Lower lobe of right lung (tissue), 2 donors: ENCODE data around the gene PRDX4. TPM values are rescaled to one million over a fixed set of nuclear protein-coding genes. Genes with fewer than 3 reads are reported as not detected.

Source experiments
- ATAC-seq, 2 donors: fragments of 200-7000 bp; cut with Tn5 transposase; one replicate each; pipeline ENCODE4 v1.9.1; 2020 to 2022; ENCODE audit warnings: mild to moderate bottlenecking in 2 of 2, moderate library complexity in 2 of 2
- DNase-seq: peaks from one replicate; pipeline ENCODE4 v3.0.0-alpha.2; 2020
- H3K27ac ChIP-seq: fragments of 200-600 bp; one replicate; pipeline ENCODE4 v1.8.0; 2022
- H3K27me3 ChIP-seq: fragments of 200-600 bp; one replicate; pipeline ENCODE4 v1.8.0; 2022; ENCODE audit warnings: low read depth
- H3K36me3 ChIP-seq: fragments of 200-600 bp; one replicate; pipeline ENCODE4 v1.8.0; 2022; ENCODE audit warnings: mild to moderate bottlenecking
- H3K4me1 ChIP-seq: fragments of 200-600 bp; one replicate; pipeline ENCODE4 v1.8.0; 2022
- H3K4me3 ChIP-seq: fragments of 200-600 bp; one replicate; pipeline ENCODE4 v1.8.0; 2022; ENCODE audit warnings: mild to moderate bottlenecking
- H3K9me3 ChIP-seq: fragments of 200-600 bp; one replicate; pipeline ENCODE4 v1.8.0; 2022
- intact Hi-C: fragments of 100-400 bp; cut with DNase I; formaldehyde crosslinking; loops from one replicate; pipeline ENCODE4 v1.11.0; 2022
- total RNA-seq: library from RNA; stranded (reverse); fragmentation: NEBNext Ultra II Directional; extraction: Animal tissue kit (Norgen Biotek cat#: 25700); gene quantifications from one replicate; pipeline ENCODE4 v1.2.1, GENCODE V29; 2021
- TF ChIP-seq, protein P1 (sequence below): fragments of 200-600 bp; IDR thresholded peaks from one replicate; pipeline ENCODE4 v1.8.0; 2022; ENCODE audit warnings: antibody characterized with exemption, mild to moderate bottlenecking
- donor health status: DM: no; HTN: yes; CAD: no; lungs with severe emphysema.

The PRDX4 gene
- total RNA-seq, 1 donor from 2014 or later = 39.7 TPM

DNA sequence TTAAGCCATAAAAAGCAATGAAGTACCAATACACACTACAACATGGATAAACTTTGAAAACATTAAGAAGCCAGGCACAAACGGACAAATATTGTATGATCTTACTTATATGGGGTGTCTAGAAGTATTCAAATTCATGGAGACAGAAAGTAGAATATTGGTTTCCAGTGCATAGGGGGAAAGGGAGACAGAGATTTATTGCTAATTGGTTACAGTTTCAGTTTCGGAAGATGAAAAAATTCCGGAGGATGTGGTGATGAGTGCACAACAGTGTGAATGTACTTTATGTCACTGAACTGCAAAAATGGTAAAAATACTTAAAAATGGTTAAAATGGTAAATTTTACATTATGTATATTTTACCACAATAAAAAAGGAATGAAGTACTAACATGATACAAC lies 5.1 kb upstream of the PRDX4 start:
- Histone ChIP-seq H3K4me3 (no peak overlapping the region), H3K27me3 (no peaks in the 10 kb centered on the region), H3K9me3 (no peaks in the 10 kb centered on the region), H3K27ac (no peak overlapping the region), H3K4me1 (no peaks in the 10 kb centered on the region), H3K36me3 (no peaks in the 10 kb centered on the region)
- DNase-seq (no peak), ATAC-seq (no peak)
- TF ChIP-seq, protein P1, sequence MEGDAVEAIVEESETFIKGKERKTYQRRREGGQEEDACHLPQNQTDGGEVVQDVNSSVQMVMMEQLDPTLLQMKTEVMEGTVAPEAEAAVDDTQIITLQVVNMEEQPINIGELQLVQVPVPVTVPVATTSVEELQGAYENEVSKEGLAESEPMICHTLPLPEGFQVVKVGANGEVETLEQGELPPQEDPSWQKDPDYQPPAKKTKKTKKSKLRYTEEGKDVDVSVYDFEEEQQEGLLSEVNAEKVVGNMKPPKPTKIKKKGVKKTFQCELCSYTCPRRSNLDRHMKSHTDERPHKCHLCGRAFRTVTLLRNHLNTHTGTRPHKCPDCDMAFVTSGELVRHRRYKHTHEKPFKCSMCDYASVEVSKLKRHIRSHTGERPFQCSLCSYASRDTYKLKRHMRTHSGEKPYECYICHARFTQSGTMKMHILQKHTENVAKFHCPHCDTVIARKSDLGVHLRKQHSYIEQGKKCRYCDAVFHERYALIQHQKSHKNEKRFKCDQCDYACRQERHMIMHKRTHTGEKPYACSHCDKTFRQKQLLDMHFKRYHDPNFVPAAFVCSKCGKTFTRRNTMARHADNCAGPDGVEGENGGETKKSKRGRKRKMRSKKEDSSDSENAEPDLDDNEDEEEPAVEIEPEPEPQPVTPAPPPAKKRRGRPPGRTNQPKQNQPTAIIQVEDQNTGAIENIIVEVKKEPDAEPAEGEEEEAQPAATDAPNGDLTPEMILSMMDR = no peak
- intact Hi-C loops = no loop called here

DNA sequence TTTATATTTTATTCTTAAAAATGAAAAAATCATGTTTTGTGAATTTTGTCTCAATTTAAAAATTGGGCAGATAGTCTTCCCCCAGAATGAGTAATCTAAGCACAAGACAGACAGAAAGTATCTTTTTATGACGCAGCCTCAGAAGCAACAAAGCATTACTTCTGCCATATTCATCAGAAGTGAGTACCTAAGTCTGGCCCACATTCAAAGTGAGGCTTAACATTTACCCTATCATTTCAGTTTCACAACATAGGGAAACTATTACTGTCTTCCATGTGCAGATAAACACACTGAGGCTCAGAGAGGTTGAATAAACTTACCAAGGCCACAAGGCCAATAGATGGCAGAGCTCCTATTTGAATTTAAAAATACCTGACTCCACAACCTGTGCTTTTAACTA lies 4.4 kb upstream of the PRDX4 start:
- Histone ChIP-seq H3K9me3 (no peaks in the 10 kb centered on the region), H3K27ac (no peak overlapping the region), H3K4me3 (no peak overlapping the region), H3K4me1 (no peaks in the 10 kb centered on the region), H3K36me3 (no peaks in the 10 kb centered on the region), H3K27me3 (no peaks in the 10 kb centered on the region)
- ATAC-seq = no peak
- TF ChIP-seq, protein P1 = no peak
- DNase-seq = no peak
- intact Hi-C loops = no loop called here

DNA sequence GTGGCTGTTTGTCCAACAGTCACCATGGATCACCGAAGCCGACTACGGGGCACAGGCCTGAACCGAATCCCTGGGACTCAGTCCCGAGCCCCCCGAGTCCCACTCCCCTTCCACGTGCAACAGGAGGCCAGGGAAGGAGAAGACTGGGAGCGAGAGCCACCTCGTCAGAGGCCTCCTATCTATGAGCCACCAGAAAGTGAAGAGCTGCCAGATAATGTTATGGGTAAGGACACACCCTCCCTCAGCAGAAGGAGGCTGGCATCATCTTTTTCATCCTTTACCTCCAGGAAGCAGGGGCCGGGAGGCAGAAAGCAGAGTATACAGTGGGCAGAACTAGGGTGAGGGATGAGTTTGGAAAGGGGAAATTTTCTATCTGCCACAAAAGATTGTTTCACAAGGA lies 2.8 kb upstream of the PRDX4 start:
- Histone ChIP-seq H3K9me3 (no peaks in the 10 kb centered on the region), H3K36me3 (no peaks in the 10 kb centered on the region), H3K4me1 (peaks cover 8% of the 10 kb centered on the region), H3K27ac (no peak overlapping the region), H3K27me3 (no peaks in the 10 kb centered on the region), H3K4me3 (no peak overlapping the region)
- intact Hi-C loops = no loop called here
- DNase-seq = no peak
- TF ChIP-seq, protein P1 = no peak
- ATAC-seq = no peak

DNA sequence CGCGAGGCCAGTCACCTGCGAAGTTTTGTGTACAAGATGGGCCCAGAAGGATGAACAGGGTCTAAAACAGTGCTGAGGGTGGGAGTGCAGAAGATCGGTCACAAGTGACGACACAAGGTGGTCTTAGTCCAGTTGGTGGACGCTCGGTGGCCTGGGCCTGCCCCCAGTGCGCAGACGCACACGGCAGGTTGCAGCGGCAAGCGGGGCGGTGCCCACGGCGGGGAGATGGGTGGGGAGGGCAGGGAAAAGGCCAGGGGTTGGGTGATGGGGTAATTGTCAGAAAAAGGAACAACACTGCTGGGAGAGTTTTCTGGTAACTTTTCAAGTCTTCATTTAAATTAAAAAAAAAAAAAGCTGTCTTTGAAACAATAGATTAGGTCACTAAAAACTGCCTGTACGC lies 1.0 kb upstream of the PRDX4 start:
- Histone ChIP-seq H3K27me3 (no peaks in the 10 kb centered on the region), H3K9me3 (no peaks in the 10 kb centered on the region), H3K4me3 (no peak overlapping the region), H3K4me1 (peaks cover 8% of the 10 kb centered on the region), H3K27ac (peak overlapping the region; percentile 38), H3K36me3 (no peaks in the 10 kb centered on the region)
- intact Hi-C loops = no loop called here
- TF ChIP-seq, protein P1 = no peak
- no peak for ATAC-seq
- DNase-seq = peak; percentile 48

DNA sequence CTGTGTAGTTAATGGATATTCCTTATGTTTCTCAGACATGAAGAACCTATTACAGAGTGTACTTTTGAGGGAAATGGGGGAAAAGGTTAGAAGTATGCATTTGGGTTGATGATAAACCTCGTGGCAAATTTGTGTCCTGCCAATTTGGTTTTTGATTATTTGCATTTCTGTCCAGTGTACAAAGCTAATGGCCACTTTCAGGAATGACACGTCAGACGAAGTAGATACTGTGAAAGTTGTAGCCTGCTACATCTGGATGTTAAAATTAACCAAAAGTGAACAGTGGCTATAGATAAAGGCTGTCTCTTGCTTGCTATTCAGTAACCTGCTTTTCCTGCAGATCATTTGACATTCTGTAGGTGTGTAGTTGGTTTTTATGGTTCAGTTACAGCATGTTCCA lies 1.0 kb downstream of the PRDX4 start:
- Histone ChIP-seq H3K9me3 (no peaks in the 10 kb centered on the region), H3K27ac (no peak overlapping the region), H3K27me3 (no peaks in the 10 kb centered on the region), H3K4me3 (peak overlapping the region; percentile 68), H3K4me1 (peaks cover 8% of the 10 kb centered on the region), H3K36me3 (no peaks in the 10 kb centered on the region)
- DNase-seq = no peak
- intact Hi-C loops = no loop called here
- TF ChIP-seq, protein P1 = no peak
- no peak for ATAC-seq

DNA sequence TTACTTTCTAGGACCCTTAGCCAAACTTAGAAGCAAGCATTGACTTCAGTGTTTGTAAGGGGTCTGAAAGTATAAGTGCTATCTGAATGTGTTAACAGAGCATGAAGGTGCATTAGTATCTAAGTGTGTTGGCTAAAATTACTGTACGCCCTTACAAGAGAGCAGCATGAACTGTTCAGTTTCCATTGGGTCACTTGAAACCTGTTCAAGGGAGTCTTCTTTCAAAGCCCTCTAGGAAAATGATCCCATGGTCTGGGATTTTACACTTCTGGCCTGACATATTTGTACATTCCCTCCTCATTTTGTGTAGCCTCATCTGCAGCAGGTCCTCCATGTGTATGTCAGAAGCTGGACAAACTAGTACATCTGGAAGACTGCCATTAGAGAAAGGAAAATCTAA lies 3.2 kb downstream of the PRDX4 start:
- TF ChIP-seq, protein P1 = no peak
- H3K36me3 ChIP-seq = peaks cover 6% of the 10 kb centered on the region

More for the DNA sequence above, 3.2 kb downstream of the PRDX4 start:
- Histone ChIP-seq H3K4me1 (peaks cover 8% of the 10 kb centered on the region), H3K4me3 (no peak overlapping the region), H3K27ac (no peak overlapping the region), H3K27me3 (no peaks in the 10 kb centered on the region), H3K9me3 (no peaks in the 10 kb centered on the region)
- ATAC-seq = no peak
- DNase-seq = no peak
- intact Hi-C loops = no loop called here
